ENCODE data around the gene DCAF15. TPM values are rescaled to one million over a fixed set of nuclear protein-coding genes. Genes with fewer than 3 reads are reported as not detected.

Gene DCAF15
- total RNA-seq, 1 donor from 2014 or later: 49.5 TPM

DNA sequence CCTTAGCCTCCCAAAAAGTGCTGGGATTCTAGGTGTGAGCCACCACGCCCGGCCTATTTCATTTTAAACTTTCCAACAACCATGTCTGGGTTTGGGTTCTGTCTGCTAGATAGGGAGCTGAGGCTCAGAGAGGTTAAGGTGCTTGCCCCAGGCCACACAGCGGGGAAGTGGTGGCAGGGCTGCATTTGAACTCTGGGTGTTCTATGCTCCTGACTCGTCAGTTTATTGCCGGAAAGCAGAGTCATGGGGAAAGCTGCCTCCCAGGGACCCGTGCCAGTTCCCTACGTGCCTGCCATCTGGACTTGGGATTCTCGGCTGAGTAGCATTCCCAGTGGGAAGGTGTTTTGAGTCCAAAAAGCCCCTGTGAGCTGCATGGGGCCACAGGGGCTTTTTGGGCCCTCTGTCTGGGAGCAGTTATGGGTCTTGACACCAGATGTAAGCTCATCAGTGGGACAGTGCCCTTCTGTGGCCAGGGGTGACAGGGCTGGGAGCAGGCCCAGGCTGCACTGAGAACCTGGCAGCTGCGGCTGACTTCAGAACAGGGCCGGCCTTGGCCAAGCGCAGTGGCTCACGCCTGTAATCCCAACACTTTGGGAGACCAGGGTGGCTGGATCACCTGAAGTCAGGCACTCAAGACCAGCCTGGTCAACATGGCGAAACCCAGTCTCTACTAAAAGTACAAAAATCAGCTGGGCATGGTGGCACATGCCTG lies 42.9 kb downstream of the DCAF15 start:
- TF ChIP-seq, protein P1, sequence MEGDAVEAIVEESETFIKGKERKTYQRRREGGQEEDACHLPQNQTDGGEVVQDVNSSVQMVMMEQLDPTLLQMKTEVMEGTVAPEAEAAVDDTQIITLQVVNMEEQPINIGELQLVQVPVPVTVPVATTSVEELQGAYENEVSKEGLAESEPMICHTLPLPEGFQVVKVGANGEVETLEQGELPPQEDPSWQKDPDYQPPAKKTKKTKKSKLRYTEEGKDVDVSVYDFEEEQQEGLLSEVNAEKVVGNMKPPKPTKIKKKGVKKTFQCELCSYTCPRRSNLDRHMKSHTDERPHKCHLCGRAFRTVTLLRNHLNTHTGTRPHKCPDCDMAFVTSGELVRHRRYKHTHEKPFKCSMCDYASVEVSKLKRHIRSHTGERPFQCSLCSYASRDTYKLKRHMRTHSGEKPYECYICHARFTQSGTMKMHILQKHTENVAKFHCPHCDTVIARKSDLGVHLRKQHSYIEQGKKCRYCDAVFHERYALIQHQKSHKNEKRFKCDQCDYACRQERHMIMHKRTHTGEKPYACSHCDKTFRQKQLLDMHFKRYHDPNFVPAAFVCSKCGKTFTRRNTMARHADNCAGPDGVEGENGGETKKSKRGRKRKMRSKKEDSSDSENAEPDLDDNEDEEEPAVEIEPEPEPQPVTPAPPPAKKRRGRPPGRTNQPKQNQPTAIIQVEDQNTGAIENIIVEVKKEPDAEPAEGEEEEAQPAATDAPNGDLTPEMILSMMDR (conservative IDR thresholded peaks at IDR 0.05; ENCODE audit: low read depth, low read length): no peak
- no peak overlapping the region for H3K4me3 ChIP-seq (ENCODE audit: low read depth, low read length)
- no peak for DNase-seq (ENCODE audit: low read depth)

- DNase-seq (ENCODE audit: low read depth): no peak
- no peak overlapping the region for H3K4me3 ChIP-seq (ENCODE audit: low read depth, low read length)
- TF ChIP-seq, protein P1 (conservative IDR thresholded peaks at IDR 0.05; ENCODE audit: low read depth, low read length): no peak
Observed at GRCh38 chr19:13995878-13996765, 43.8 kb downstream of the DCAF15 start.

DNA sequence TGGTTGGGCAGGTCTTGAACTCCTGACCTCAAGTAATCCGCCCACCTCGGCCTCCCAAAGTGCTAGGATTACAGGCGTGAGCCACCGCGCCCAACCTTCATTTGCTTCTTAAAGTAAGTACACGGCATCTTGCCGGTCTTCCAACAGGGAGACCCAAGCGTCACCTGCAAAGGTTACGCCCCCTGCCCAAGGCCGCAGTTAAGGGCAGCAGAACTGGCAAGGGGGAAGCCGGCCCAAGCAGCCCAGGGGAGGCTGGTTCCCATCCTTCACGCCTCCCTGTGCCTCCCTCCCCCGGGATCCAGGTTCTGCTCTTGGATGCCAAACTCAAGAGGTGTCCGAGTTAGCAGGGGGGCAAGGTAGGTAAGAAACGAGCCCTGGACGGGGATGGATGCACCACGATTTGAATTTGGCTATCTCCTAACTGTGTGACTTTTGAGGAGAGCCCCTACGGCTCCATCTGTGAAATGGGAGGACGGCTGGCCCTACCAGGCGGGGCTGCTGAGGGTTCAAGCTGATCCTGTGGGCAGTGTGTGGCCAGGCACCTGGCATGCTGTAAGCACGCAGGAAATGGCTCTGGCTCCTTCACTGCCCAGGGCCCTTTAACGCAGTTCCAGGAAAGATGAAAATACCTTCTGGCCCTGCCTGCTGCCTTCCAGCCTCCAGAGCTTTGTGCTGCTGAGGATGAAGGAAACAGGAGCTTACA lies 44.8 kb downstream of the DCAF15 start:
- TF ChIP-seq, protein P1 (conservative IDR thresholded peaks at IDR 0.05; ENCODE audit: low read depth, low read length): no peak
- no peak for DNase-seq (ENCODE audit: low read depth)
- no peak overlapping the region for H3K4me3 ChIP-seq (ENCODE audit: low read depth, low read length)

GRCh38 chr19:13997631-13997962 lies 45.3 kb downstream of the DCAF15 start:
- TF ChIP-seq, protein P1 (conservative IDR thresholded peaks at IDR 0.05; ENCODE audit: low read depth, low read length): no peak
- H3K4me3 ChIP-seq (ENCODE audit: low read depth, low read length): no peak overlapping the region
- DNase-seq (ENCODE audit: low read depth): no peak

DNA sequence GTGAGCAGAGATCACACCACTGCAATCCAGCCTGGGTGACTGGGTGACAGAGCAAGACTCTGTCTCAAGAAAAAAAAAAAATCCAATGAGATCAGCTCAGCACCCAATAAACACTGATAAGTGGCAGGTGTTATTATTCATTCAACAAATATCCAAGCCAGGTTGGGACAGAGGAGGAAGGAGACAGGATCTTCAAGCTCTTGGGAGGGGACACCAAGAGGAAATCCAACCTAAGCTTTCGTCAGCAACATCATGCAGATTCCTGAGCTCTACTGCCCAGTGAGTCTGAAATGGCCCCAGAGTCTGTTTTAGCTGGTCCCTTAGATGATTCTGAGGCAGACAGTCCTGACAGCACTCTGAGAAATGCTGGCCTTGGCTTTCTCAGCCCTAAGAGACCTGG lies 46.1 kb downstream of the DCAF15 start:
- H3K4me3 ChIP-seq (ENCODE audit: low read depth, low read length): no peak overlapping the region
- TF ChIP-seq, protein P1 (conservative IDR thresholded peaks at IDR 0.05; ENCODE audit: low read depth, low read length): no peak
- DNase-seq (ENCODE audit: low read depth): no peak

- TF ChIP-seq, protein P1 (conservative IDR thresholded peaks at IDR 0.05; ENCODE audit: low read depth, low read length): no peak
- H3K4me3 ChIP-seq (ENCODE audit: low read depth, low read length): no peak overlapping the region
- no peak for DNase-seq (ENCODE audit: low read depth)
Observed at GRCh38 chr19:13999085-13999484, 46.8 kb downstream of the DCAF15 start.

Data from epithelial cell of proximal tubule (primary cell).